NB4 (cell line): Measurements from ENCODE around the gene UBAC2.

ENCODE experiments used
- CTCF ChIP-seq: IDR thresholded peaks from one replicate; pipeline ENCODE4 v1.5.1; 2012; ENCODE audit warnings: low read depth, low read length
- MYC ChIP-seq: IDR thresholded peaks from 2 replicates; pipeline ENCODE4 v1.6.1; 2011; ENCODE audit warnings: low read depth, low read length
- POLR2A ChIP-seq: IDR thresholded peaks from 2 replicates; pipeline ENCODE4 v1.6.1; 2011; ENCODE audit warnings: mild to moderate bottlenecking; ENCODE audit not compliant: insufficient read length; ENCODE audit errors: extremely low read depth

DNA sequence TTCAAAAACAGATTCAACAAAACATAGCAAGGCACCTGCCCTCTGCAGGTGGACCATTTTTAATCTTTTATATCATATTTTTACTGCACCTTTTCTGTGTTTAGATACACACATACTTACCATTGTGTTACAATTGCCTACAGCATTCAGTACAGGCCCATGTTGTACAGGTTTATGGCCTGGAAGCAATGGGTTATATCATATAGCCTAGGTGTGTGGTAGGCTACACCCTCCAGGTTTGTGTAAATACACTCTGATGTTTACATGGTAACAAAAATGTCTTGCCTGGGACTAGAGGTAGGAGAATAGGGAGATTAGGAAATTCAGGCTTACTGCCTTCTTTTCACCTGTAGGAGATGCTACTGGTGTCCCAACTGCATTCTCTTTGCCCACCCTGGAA, 8.2 kb upstream of the UBAC2 start:
- TF ChIP-seq CTCF (no peak), POLR2A (no peak), MYC (no peak)
